MM.1S (cell line): ENCODE measurements around the gene PHF3.

Experiments used
- CTCF ChIP-seq: fragments of 300-600 bp; sonication (generic); IDR thresholded peaks from 2 replicates; pipeline ENCODE4 v1.5.1; 2016; ENCODE audit warnings: antibody characterized with exemption, low read length, mixed read lengths
- EZH2 ChIP-seq: fragments of 300-600 bp; sonication (generic); optimal IDR thresholded peaks from 2 replicates; pipeline ENCODE3; 2017; ENCODE audit warnings: low read depth, mild to moderate bottlenecking, antibody characterized with exemption, low read length, mixed read lengths
- EZH2phosphoT487 ChIP-seq: fragments of 300-600 bp; sonication (generic); IDR thresholded peaks from 2 replicates; pipeline ENCODE4 v1.6.1; 2018; ENCODE audit warnings: antibody characterized with exemption, low read length

- TF ChIP-seq CTCF: no peak
- no peak for TF ChIP-seq EZH2
- no peak for TF ChIP-seq EZH2phosphoT487
Observed at GRCh38 chr6:63744810-63745209, 109.2 kb downstream of the PHF3 start.
